B cell (primary cell): ENCODE measurements around the gene SNAPC4. TPM values are rescaled to one million over a fixed set of nuclear protein-coding genes. Genes with fewer than 3 reads are reported as not detected.

Experiments
- ATAC-seq: fragments of 200-7000 bp; cut with Tn5 transposase; one replicate; pipeline ENCODE4 v1.10.0; 2021; ENCODE audit warnings: low read depth, mild to moderate bottlenecking, moderate number of reproducible peaks, moderate library complexity
- CTCF ChIA-PET: fragments of 350-600 bp; sonication (Branson Sonifier 250); formaldehyde crosslinking; loops from one replicate; lab custom pipeline; 2021; ENCODE audit warnings: antibody characterized with exemption, inconsistent platforms; lab: Charles Lee
- POLR2A ChIA-PET: fragments of 350-600 bp; sonication (Branson Sonifier 250); formaldehyde crosslinking; loops from one replicate; lab custom pipeline; 2021; ENCODE audit warnings: antibody characterized with exemption; lab: Charles Lee
- DNase-seq: peaks from one replicate; pipeline ENCODE4 v3.0.0; 2013
- H2AFZ ChIP-seq: 2 replicates; pipeline ENCODE4 v1.6.1; 2012; ENCODE audit warnings: mild to moderate bottlenecking, low read depth, low read length; ENCODE audit not compliant: insufficient read depth, poor library complexity, severe bottlenecking
- H3K27ac ChIP-seq, 2 donors: 1 replicate in 1 of 2; 2 replicates in 1 of 2; pipeline ENCODE4 v1.5.1; 2012 to 2013; ENCODE audit warnings: low read length in 2 of 2, mild to moderate bottlenecking in 2 of 2, moderate library complexity in 1 of 2
- H3K27me3 ChIP-seq, 4 experiments: fragments of 200-600 bp in 1 of 4; sonication (generic) in 1 of 4; replicated peaks in 1 of 4; 1 replicate in 2 of 4; 2 replicates in 2 of 4; pipeline versions ENCODE4 v1.6.1 to v1.7.0; 2013 to 2016; ENCODE audit warnings: low read length in 3 of 4, mild to moderate bottlenecking in 2 of 4, mixed read lengths in 1 of 4, moderate library complexity in 1 of 4; ENCODE audit not compliant: insufficient read depth in 4 of 4, control insufficient read depth in 3 of 4; ENCODE audit errors: control extremely low read depth in 1 of 4
- H3K36me3 ChIP-seq, 2 experiments: replicated peaks in 1 of 2; 1 replicate in 1 of 2; 2 replicates in 1 of 2; pipeline versions ENCODE4 v1.6.1 to v1.7.1; 2013; ENCODE audit warnings: low read length in 1 of 2; ENCODE audit not compliant: insufficient read depth in 2 of 2, control insufficient read depth in 1 of 2; ENCODE audit errors: control extremely low read depth in 1 of 2, extremely low read depth in 1 of 2
- H3K4me1 ChIP-seq, 2 donors: fragments of 200-600 bp in 1 of 2; sonication (generic) in 1 of 2; 1 replicate in 1 of 2; 2 replicates in 1 of 2; pipeline versions ENCODE4 v1.5.1 to v1.6.1; 2013 to 2017; ENCODE audit warnings: low read length in 2 of 2; ENCODE audit not compliant: control insufficient read depth in 2 of 2, insufficient read depth in 2 of 2
- H3K4me2 ChIP-seq: replicated peaks from 2 replicates; pipeline ENCODE3; 2012; ENCODE audit warnings: mild to moderate bottlenecking, low read depth, low read length; ENCODE audit not compliant: poor library complexity, severe bottlenecking
- H3K4me3 ChIP-seq, 5 experiments: fragments of 200-600 bp in 1 of 5; sonication (generic) in 1 of 5; 1 replicate in 3 of 5; 2 replicates in 2 of 5; pipeline versions ENCODE4 v1.5.1 to v1.7.0; 2011 to 2016; ENCODE audit warnings: low read length in 4 of 5, mild to moderate bottlenecking in 4 of 5, low read depth in 2 of 5, control low read depth in 1 of 5, moderate library complexity in 1 of 5; ENCODE audit not compliant: insufficient read depth in 1 of 5; ENCODE audit errors: control extremely low read depth in 1 of 5, extremely low read depth in 1 of 5
- H3K79me2 ChIP-seq: fragments of 200-600 bp; sonication (generic); one replicate; pipeline ENCODE4 v1.6.0; 2016; ENCODE audit warnings: low read length; ENCODE audit not compliant: control insufficient read depth, insufficient read depth
- H3K9ac ChIP-seq: fragments of 200-600 bp; sonication (generic); 2 replicates; pipeline ENCODE4 v1.6.1; 2017; ENCODE audit warnings: mild to moderate bottlenecking, low read length, moderate library complexity
- H3K9me3 ChIP-seq, 3 donors: one replicate each; pipeline versions ENCODE4 v1.6.1 to v1.7.1; 2013; ENCODE audit warnings: low read length in 2 of 3; ENCODE audit not compliant: control insufficient read depth in 2 of 3, insufficient read depth in 1 of 3; ENCODE audit errors: control extremely low read depth in 1 of 3
- H4K20me1 ChIP-seq: 2 replicates; pipeline ENCODE4 v1.6.0; 2012; ENCODE audit warnings: mild to moderate bottlenecking, low read length; ENCODE audit not compliant: insufficient read depth, control insufficient read depth, poor library complexity, severe bottlenecking
- H3K27ac Mint-ChIP-seq: one replicate; pipeline ENCODE4 v1.8.0; 2021; ENCODE audit warnings: mixed read lengths
- H3K27me3 Mint-ChIP-seq: one replicate; pipeline ENCODE4 v1.8.0; 2021; ENCODE audit warnings: mixed read lengths
- H3K4me1 Mint-ChIP-seq: one replicate; pipeline ENCODE4 v1.8.0; 2021; ENCODE audit warnings: mixed read lengths
- H3K4me3 Mint-ChIP-seq: one replicate; pipeline ENCODE4 v1.8.0; 2021; ENCODE audit warnings: mixed read lengths
- H3K9me3 Mint-ChIP-seq: one replicate; pipeline ENCODE4 v1.8.0; 2022; ENCODE audit warnings: mixed read lengths; ENCODE audit not compliant: insufficient read depth
- CTCF ChIP-seq: fragments of 200-600 bp; IDR thresholded peaks from one replicate; pipeline ENCODE4 v1.8.0; 2022; ENCODE audit warnings: antibody characterized with exemption, mild to moderate bottlenecking
- EZH2 ChIP-seq: IDR thresholded peaks from 2 replicates; pipeline ENCODE4 v1.6.1; 2012; ENCODE audit warnings: borderline replicate concordance, low read depth, mild to moderate bottlenecking, moderate library complexity, low read length; ENCODE audit not compliant: insufficient read depth, poor library complexity, severe bottlenecking
- WGBS: methylation state at CpG from one replicate; pipeline ENCODE4 v1.1.5; 2013; ENCODE audit warnings: missing lambda C conversion rate; ENCODE audit not compliant: insufficient coverage; 5-methylcytosine and 5-hydroxymethylcytosine counted together
- intact Hi-C: fragments of 100-400 bp; cut with micrococcal nuclease; formaldehyde crosslinking; loops from one replicate; pipeline ENCODE4 v1.10.0; 2022
- polyA plus RNA-seq: library from polyadenylated mRNA; depleted of rRNA; stranded (reverse); fragments of >200 nt; gene quantifications from 2 replicates; pipeline ENCODE4 v1.2.3, GENCODE V29; 2012
- total RNA-seq, 2 donors: library from RNA; stranded (reverse); fragments of 120-200 nt in 1 of 2; gene quantifications; 1 replicate in 1 of 2; 2 replicates in 1 of 2; pipeline versions ENCODE4 v1.2.3 to v1.2.4, GENCODE V29; 2013 to 2022

Gene SNAPC4
- total and polyA plus RNA-seq, 2 donors (not counting 1 experiment from before 2014, with no cell fraction given) = 13.1 to 15.6 TPM

DNA sequence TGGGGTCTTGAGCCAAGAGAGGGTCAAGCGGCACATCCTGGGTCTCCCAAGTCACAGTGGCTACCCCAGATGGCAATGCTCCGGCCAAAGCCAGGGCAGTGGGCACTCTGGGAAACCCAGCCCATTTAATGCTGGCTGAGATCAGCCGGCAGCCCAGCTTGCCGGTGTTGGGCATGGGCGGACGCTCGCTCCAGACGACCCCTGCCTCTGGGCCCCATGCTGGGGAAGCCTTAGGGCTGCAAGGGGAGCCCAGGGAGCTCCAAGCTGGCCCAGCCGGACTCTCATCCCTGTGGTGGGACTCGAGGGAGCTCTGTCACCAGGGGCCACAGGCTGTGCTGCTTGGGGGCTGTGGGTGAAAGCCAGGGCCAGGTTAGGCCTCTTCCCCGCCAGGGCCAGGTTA lies 20.6 kb downstream of the SNAPC4 start:
- ChIA-PET CTCF (no interaction called here), POLR2A (no interaction called here)
- Histone ChIP-seq H2AFZ (no peak overlapping the region), H3K79me2 (no peaks in the 10 kb centered on the region), H3K27ac (no peak overlapping the region), H4K20me1 (no peaks in the 10 kb centered on the region), H3K9me3 (no peaks in the 10 kb centered on the region), H3K36me3 (peaks cover 0 to 17% of the 10 kb centered on the region in 2 experiments), H3K4me1 (no peaks in the 10 kb centered on the region), H3K4me3 (no peak overlapping the region), H3K27me3 (no peaks in the 10 kb centered on the region), H3K9ac (no peak overlapping the region), H3K4me2 (no peak overlapping the region)
- no peaks in the 10 kb centered on the region for H3K9me3 Mint-ChIP-seq
- ATAC-seq (no peak), DNase-seq (no peak)
- H3K4me3 Mint-ChIP-seq = no peak overlapping the region
- intact Hi-C loops = no loop called here
- H3K27me3 Mint-ChIP-seq = no peaks in the 10 kb centered on the region
- H3K4me1 Mint-ChIP-seq = no peaks in the 10 kb centered on the region
- H3K27ac Mint-ChIP-seq = no peak overlapping the region
- no peak for TF ChIP-seq CTCF
- TF ChIP-seq EZH2 = no peak
- WGBS = 96% methylated on average over 10 of the region's 11 CpGs

DNA sequence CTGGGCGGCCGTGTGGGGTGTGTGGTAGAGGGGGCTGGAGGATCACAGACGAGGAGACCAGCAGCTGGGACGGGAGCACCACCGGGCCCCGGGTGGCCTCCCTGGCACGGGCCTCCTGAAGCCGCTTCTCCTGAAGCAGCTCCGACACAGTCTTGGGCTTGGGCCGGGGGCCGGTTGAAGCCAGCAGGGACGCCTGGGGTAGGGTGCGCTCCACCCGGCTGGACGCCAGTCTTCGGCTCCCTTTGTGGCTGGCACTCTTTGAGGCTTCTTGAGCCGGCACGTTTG lies 21.0 kb downstream of the SNAPC4 start:
- Histone ChIP-seq H3K4me3 (no peak overlapping the region), H3K4me2 (no peak overlapping the region), H3K9ac (no peak overlapping the region), H2AFZ (no peak overlapping the region), H4K20me1 (no peaks in the 10 kb centered on the region), H3K36me3 (peaks cover 0 to 17% of the 10 kb centered on the region in 2 experiments), H3K9me3 (no peaks in the 10 kb centered on the region), H3K27me3 (no peaks in the 10 kb centered on the region), H3K4me1 (no peaks in the 10 kb centered on the region), H3K27ac (no peak overlapping the region), H3K79me2 (no peaks in the 10 kb centered on the region)
- H3K4me3 Mint-ChIP-seq = no peak overlapping the region
- no peak overlapping the region for H3K27ac Mint-ChIP-seq
- H3K27me3 Mint-ChIP-seq = no peaks in the 10 kb centered on the region
- no peak for DNase-seq
- intact Hi-C loops = no loop called here
- TF ChIP-seq CTCF (no peak), EZH2 (no peak)
- no peak for ATAC-seq
- H3K9me3 Mint-ChIP-seq = no peaks in the 10 kb centered on the region
- no peaks in the 10 kb centered on the region for H3K4me1 Mint-ChIP-seq
- 97% methylated on average over 18 of the region's 18 CpGs for WGBS
- CTCF ChIA-PET = interaction anchor here (0.9 kb wide), 1 partner anchor 14 kb away, joined by 3 read pairs; no protein-coding TSS in a partner anchor
- POLR2A ChIA-PET = no interaction called here
